Measurements from ENCODE around the gene TSPO.
A peak's percentile ranks its signal among the peaks of the same experiment; 100 is the strongest.
"Not testable (repeated sequence)": the region's sequence is repeated elsewhere in the genome, so short reads cannot be mapped to it uniquely, and the experiment has no call there.

TSPO gene

DNA sequence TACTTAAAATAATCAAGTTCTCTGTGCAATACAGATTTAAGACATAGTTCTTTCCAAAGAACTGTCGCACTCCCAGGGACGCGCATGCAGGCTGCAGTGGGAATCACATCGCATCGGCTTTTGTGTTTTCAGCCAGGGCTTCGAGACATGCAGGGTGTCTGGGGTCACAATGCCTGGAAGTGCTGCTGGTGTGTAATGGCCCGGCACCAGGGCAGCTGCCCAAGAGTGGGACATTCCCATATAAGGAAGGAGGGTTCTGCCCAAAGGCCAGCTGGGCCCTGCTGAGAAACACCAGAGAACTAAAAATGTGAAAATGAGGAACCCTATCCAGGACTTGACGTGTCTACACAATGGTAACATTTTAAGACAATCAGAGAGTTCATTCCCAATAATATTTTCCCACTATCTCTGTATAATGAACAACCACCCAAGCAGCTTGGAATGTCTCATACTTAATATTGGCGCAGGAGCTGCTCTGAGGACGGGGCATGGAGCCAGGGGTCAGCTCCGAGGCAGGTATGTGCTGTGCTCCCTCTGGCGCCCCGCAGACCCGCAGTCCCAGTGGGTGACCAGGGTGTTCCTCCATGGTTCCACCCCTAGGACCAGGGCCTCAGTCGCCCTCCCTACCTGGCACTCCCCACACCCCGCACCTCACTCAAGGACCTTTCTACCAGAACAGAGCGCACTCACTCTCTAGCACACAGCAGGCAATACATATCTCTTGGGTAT is 19.4 kb upstream of the TSPO start:
- no peak for DNase-seq

DNA sequence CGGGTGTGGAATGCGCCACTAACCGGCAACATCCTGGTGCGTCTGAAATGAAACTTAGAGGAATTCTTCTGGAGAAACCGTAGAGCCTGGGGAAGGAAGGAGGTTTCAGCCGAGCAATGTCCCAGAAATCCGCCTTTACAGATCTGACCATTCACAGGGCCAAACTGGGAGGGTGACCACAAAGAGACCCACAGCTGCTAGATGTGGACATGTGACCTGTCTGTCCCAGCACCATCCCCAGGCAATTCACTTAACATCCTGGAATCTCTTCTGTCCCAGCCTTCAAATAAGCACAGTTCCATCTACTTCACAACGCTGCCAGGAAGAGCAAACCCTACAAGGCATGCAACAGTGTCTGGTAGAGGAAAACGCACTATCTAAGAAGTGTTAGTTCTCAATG is 18.0 kb upstream of the TSPO start:
- no peak for DNase-seq

DNA sequence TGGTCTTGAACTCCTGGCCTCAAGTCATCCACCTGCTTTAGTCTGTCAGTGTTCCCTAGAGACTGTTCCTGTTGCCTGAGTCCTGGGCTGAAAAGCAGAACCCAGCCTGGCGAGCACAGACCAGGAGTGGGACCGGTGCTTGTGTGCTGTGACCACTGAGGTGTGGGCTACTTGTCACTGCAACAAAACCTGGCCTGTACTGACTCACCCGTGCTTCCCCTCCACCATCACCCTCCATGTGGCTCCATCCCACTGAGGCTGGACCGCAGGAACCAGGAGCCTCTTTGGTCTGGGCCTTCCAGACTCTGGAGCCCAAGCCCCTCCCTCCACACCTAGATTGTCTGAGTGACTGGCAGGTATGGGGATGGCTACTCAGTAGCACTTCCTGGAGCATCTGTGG is 16.8 kb upstream of the TSPO start:
- DNase-seq = no peak

DNA sequence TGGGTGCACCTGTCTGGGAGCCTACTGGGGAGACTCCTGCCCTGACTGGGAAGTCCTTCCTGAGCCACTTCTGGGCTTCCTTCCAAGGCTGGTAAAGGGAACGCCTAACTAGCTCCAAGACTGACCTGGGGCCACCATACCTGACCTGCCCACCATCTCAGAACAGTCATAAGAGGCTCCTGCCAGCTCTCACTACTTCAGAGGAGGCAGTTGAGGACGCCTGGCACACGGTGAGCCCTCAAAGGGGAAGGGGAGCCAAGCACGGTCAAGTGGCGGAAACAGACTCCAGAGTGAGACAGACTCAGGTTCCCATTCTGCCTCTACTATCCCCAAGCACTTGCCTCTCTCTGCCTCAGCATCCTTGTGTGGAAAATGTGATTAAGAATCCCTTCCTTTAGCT is 15.8 kb upstream of the TSPO start:
- no peak for DNase-seq

DNA sequence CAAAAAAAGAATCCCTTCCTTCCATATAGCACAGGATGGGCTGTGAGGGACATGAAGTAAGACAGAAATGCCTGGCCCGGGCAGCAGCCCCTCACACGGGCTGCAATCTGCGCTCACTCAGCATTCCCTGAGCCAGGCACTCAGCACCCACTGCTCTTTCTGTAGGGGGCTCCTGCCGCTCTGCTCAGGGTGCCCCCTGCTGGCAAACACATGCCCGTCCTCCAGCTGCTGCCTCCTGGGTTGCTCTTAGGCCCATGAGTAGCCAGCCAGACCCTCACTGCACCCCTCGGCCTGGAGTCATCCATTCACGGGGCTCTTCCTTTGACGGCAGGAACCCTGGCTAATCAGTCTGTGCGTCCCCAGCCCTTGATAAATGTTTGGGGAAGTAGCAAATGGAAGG is 15.1 kb upstream of the TSPO start:
- no peak for DNase-seq

DNA sequence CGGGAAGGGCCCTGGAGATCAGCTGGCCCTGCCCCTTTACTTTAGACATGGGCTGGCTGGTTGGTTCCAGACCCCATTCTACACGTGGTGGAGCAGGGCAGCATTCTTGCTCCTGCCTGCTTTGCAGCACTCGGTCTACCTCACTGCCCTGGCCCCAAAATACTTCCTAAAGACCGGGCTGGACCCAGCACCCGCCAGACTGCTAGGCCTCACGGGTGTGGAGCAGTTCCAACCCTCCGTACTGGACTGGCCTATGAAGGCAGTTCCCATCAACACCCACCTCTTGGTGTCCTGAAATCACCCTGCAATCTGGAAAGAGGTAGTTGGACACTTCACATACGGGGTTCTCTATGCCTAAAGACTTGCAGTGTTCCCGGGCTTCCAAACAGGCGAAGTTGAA is 14.6 kb upstream of the TSPO start:
- DNase-seq = no peak

DNA sequence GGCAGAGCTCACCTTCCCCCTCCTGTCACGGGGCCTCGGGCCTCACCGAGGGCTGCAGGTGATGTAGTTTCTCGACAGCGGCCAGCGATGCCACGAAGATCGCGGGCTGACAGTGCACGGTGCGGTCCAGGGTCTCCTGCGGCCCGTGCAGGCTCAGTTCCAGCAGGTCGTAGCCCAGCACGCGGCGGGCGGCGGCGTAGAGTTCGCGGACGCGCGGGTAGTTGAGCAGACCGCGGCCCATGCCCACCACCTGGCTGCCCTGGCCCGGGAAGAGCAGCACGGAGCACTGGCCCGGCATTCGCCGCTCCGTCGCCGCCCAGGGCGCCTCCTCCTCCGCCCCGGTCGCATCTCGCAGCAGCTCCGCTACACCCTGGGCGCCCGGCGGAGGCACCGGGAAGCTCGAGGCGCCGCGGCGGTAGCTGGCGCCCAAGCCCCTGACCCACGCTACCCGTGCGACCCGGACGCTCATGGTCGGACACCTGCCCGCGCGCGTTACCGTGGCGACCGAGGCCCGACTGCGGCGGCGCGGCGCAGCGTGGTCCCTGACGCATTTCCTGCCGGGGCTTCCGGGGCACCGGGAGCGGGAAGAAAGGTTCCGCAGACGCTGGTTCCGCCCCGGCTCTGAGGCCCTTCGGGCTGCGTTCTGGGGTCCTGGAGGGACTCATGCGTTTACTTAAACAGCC is 8.3 kb upstream of the TSPO start, which contains the start of gene MCAT:
MCAT (minus strand) TSS at position 519 of the 683 bp plus-strand sequence; CDS start at position 469, 50 bp downstream.
- peak; percentile 70 for DNase-seq

DNA sequence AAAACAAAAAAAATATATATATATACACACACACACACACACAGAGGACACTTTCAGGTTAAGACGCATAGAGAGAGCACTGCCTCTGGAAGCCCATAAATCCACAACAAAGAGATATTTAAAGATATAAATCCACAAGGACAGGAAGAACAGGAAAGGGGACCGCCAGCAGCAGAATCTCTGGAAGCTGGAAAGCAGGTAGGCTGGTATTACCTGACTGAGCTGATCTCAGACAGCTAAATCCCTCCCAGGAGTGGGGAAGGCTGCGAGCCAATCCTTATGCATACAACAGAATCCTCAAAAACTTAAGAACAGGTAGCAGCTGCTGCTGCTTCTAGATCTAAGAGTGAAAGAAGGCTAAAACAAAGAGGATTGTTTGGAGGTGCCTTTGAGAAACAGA is 6.4 kb upstream of the TSPO start:
- DNase-seq = no peak

DNA sequence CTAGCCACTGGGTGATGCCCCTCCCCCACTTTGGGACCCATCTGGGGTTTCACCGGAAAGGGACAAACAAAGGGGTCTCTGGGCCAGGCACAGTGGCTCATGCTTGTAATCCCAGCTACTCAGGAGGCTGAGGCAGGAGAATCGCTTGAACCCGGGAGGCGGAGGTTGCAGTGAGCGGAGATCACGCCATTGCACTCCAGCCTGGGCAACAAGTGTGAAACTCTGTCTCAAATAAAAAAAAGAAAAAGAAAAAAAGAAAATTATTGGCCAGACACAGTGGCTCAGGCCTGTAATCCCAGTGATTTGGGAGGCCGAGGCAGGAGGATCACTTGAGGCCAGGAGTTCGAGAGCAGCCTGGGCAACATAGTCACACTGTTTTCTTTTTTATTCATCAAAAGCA is 6.0 kb upstream of the TSPO start:
- DNase-seq = not testable (repeated sequence)

DNA sequence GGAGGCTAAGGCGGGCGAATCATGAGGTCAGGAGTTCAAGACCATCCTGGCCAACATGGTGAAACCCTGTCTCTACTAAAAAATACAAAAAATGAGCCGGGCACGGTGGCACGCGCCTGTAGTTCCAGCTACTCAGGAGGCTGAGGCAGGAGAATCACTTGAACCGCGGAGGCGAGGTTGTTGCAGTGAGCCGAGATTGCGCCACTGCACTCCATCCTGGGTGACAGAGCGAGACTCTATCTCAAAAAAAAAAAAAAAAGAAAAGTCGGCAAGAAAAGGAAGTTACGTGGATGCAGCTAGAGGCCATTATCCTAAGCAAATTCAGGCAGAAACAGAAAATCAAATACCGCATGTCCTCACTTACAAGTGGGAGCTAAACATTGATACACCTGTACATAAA is 5.0 kb upstream of the TSPO start:
- DNase-seq = not testable (repeated sequence)

DNA sequence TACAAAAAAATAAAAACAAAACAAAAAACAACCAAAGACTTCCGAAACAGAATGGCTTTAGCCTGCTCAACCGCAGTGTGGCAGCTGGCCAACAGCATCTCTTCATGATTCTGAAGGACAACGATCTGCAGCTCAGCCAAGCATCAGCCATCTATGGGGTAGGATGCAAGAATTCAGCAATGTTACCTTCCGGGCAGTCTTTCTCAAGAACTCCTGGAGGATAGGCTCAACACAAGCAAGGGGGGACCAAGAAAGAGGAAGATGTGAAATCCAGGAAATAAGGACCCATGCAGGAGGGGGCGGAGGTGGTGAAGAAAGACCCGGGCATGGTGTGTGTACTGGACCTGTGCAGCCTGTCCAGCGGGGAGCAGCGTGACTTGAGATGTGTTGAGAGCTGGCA is 3.5 kb upstream of the TSPO start:
- DNase-seq = no peak

DNA sequence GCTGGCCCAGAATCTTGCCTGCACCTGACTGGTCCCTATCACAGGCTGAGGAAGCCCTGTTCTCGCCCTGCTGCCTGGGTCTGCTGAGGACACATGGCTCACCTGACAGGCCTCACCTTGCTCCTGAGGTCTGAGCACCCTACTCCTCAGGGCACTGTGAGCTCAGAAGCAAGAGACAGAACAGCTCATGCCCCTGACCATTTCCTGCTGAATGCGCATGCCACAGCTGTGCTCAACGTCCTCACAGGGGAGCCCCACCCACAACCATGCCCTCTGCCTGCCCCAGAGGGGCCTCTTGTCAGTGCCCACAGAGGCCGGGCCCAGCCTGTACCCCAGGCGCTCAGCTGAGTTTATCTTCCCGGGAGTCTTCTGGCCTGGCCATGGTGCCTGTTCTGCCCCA is 2.8 kb upstream of the TSPO start:
- no peak for DNase-seq

DNA sequence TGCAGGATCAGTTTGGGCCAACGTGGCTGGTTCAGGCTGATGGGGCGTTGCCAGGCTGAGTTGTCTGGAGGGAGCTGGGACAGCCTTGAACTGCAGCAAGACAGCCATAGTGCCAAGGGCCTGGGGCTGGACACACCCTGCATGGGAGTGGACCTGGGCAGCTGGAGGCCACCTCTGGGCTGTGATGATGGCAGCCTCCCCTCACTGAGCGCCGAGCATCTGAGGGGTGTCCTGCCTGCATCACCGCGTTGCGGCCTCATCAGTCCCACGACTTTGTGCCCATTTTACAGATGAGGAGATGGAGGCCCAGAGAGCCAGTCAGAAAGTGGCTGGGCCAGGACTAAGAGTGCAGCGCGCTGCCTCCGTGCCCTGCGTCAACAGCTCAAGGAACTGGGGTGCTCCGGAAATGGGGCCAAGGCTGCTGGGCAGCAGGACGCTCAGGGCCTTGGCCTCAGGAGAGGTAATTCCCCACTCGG is 590 bp upstream of the TSPO start:
- DNase-seq = no peak

DNA sequence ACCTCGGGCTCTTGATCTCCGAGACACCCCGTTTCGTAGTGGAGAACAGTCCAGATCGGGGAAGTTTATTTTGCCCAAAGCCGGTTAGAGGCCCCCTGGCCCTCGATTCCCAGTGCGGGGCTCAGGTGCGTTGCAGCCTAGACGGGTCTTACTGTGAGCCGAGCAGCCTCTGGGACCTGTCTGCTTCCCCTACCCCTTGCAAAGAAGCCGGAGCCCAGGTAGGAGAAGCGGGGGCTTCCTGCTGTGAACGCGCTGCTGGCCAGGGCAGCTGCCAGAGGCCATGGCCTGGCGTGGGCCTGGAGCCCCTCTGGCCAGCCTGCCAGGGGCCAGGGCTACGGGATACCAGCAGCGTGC is 621 bp downstream of the TSPO start:
- DNase-seq = no peak

DNA sequence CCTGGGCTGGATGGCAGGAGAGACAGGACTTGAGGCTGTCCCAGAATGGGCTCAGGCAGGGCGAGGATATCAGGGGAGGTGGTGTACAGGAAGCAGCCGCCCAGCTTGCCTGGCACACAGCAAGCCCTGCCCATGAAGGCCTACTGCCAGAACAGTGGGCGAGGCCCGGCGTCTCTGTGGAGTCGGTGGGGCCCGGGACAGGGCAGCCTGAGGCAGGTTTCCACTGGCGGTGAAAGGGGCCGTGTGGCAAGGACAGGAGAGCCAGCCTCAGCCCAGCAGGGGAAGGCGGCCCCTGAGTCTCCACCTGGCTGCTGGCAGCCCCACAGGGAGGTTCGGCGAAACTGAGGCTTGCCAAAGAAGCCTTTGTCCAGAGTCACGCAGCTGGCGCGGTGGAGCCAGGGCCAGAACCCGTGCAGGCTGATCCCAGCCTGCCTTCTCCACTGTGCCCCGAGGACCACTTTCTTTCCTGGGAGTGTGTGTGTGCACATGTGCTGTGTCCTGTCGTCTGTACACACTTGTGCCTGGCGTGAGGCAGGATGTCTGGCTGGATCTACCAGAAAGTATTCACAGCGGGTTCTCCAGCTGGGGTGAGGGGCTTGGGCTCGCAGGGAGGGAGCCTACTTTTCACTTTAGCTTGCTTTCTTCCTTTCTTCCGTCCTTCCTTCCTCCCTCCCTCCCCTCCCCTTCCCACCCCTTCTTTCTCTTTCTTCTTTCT is 1.2 kb downstream of the TSPO start:
- no peak for DNase-seq

DNA sequence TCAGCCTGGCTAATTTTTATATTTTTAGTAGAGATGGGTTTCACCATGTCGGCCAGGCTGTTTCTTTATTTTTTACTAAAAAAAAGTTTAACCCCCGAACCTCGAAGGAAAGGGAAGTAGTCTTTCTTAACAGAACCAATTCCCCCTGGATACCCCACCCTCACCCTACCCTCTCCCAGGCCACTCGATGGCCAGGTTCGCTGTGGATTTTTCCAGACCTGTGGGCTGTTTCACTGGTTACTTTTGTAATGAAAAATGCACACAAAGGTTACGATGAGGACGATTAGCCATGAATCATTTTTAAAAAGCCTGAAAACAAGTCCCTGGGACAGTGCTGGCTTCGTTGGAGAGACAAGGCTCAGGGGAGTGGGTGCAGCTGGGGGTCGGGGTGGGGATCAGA is 2.5 kb downstream of the TSPO start:
- DNase-seq = no peak

DNA sequence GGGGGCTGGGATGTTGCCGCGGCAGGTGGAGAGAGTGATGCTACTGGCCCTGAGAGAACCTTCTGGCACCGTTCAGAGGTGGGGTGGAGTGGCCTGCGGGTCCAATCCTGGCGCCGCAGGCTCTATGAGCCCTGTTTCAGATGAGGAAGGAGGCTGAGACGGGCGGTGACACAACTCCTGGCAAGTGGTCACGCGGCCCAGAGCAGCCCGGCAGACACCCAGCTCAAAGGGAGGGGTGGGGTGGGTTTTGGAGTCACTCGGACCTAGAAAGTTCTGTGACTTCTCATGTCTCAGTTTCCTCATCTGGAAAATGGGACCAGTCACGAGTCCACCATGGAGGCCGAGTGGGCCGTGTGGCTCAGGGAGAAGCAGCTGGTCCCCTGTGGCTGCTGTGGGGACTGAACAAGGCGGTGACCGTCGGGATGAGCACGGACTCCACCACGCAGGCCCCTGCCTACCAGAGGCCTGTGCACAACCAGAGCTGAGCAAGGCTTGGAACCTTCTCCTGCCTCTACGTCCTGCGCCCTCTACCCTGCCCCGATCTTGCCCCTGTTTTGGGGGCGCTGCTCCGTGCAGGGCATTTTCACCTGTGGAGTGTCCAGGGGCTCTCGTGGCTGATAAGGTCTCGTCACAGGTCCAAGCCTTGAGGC is 3.7 kb downstream of the TSPO start:
- DNase-seq = no peak

DNA sequence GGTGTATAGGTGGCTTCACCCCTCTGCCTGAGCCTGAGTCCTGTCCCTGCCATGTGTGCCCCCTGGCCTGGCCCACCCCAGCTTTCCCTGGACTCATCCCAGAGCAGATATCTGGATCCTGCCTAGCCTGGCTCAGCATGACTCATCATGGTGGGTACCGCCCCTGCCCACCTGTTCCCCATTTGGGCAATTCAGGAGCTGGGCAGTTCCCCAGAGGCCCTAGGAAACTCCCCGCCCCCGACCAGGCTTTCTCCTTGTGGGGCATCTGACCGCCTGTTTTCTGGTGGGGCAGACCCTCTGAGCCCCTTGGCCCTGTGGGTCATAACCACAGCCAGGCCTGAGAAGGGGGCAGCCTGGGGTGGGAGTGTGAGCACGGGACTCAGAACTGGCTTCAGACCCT is 4.4 kb downstream of the TSPO start:
- DNase-seq = no peak

DNA sequence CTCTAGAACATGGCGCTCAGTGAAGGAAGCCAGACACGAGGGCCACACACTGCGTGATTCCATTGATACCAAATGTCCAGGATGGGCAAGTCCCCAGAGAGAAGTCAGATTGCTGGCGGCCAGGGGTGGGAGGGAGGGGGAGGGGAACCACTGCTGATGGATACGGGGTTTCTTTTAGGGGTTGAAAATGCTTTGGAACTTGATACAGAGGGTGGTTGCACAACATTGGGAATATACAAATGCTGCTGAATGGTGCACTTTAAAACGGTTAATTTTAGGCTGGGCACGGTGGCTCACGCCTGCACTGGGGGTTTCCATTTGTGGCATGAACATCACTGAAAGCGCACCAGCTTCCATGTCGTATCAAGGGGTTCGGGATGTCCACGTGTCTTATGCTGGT is 5.1 kb downstream of the TSPO start:
- DNase-seq = no peak

DNA sequence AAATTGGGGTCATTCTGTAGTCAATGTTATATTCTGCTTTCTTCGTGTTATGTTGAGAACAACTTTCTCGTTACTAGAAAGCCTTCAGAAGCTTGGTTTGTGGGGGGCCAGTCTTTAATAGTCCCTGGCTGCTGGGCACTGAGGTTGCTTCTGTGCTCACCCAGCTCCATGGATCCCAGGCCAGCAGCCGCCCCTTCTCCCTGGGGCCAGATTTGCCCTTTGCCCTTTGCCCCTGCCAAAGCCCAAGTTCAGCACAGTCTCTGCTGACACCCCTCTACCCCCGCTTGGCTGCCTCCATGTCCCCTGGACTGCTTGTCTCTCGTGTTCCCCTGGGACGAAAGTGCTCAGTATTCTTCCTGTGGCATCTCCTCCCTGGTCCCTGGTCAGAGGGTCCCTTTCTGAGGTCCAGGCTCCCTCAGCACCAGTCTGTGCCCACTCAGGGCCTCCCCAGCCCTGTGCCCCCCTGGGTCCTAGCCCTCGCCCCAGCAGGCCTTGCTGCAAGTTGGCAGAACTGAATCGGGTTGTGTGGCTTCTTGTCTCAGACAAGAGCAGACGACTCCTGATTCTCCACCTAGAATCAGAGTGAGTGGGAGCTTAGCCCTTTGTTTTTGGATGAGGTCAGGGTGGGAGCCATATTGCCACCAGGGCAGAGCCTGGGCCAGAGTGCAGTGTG is 6.7 kb downstream of the TSPO start:
- DNase-seq = no peak

DNA sequence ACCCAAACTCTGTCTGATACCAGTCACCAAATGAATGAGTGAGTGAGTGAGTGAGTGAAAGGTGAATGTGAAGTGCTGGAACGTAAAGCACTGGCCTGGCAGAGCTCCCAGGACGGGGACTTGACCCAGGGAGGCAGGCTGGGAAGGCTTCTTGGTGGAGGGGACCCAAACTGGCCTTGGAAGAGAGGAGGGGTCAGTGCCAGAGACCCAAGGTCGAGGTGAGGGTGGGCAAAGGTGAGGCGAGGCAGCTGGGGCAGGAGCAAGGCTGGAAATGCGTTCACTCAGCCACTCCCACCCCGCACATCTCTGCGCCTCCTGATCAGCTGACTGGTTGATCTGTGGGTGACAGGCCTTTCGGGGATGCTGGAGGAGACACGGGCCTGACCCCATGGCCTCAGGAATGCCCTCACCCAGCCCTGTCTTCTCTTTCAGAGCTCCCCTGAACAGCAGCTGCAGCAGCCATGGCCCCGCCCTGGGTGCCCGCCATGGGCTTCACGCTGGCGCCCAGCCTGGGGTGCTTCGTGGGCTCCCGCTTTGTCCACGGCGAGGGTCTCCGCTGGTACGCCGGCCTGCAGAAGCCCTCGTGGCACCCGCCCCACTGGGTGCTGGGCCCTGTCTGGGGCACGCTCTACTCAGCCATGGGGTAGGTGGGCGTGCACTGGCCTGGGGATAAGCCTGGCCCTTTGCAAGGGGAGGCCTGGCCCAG is 7.6 kb downstream of the TSPO start:
- no peak for DNase-seq

DNA sequence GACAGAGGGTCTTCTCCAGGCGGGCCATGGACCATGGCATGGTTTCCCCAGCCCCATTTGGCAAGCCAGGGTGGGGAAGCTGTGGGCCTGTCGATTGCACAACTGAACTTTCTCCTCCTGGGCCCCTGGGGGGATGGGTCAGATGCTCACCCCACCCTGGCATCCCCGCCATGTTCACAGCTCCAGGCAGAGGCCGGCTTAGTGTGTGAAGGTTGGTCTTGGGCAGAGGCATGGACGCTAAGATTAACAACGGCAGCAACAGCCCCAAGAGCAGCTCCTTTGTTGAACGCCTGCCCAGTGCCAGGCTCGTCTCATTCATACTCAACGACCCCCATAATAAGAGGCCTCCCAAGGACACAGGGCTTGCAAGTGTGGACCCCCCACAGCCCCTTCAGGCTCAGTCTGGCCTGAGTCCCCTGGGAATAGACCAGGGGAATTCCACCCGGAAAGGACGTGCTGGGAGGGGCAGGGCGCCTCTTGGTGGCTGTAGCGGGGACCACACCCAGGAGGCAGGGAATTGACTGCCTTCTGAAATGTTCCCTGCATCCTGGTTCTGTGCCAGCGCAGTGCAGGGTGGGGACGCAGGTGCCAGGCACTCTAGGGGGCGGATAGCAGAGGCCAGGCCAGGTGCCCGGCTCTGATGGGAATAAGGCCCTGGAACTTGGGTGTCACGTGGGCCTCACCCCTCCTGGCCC is 8.3 kb downstream of the TSPO start:
- DNase-seq = no peak
